Muscle of back (tissue), 11 donors: ENCODE results near the gene UNC45A. TPM values are rescaled to one million over a fixed set of nuclear protein-coding genes. Genes with fewer than 3 reads are reported as not detected.
A peak's percentile ranks its signal among the peaks of the same experiment; 100 is the strongest.

Source experiments
- DNase-seq, 3 donors: peaks; one replicate each; pipeline versions ENCODE4 v3.0.0 to v3.0.0-alpha.2; 2013
- polyA plus RNA-seq, 10 donors: library from polyadenylated mRNA; unstranded; fragments of 120-200 nt; gene quantifications; one replicate each; pipeline ENCODE4 v1.2.1, GENCODE V29; 2013; ENCODE audit not compliant: insufficient read length in 10 of 10

Gene UNC45A
- polyA plus RNA-seq, 10 donors = 22.6 to 35.7 (median 27.0) TPM

DNA sequence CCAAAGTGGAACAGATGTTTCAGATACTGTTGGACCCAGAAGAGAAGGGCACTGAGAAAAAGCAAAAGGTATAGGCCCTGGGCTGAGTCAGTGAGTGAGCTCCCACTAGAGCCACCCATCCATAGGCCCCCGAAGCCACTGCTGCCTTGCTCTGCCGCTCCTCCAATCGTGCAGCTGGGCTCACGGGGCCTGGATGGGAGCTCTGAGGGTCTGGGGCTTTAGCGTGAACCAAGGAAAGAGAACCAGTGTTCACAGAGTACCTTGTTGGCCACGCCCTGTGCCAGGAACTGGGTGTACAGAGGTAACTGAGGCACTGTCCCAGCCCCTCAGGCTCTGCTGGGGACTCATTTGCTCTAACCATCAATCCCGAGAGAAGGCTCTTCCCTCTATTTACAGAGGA is 4.7 kb downstream of the UNC45A start:
- no peak for DNase-seq

GRCh38 chr15:90941038-90941437 is 6.0 kb downstream of the UNC45A start:
- no peak for DNase-seq

- DNase-seq = no peak
Measured at GRCh38 chr15:90942354-90943120, 7.5 kb downstream of the UNC45A start.

DNA sequence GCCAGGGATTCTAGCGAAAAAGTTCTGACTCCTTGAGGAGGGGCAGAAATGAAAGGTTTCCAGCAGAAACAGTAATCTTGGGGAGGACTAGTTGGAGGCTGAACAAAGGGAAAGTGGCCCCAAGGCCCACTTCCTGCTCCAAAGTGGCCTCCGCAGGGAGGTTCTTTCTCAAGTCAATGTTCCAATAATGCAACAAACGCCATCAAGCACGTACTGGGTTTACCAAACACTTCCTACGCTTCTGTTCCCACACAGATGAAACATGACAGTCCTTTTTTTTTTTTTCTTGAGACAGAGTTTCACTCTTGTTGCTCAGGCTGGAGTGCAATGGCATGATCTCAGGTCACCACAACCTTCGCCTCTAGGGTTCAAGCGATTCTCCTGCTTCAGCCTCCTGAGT is 10.0 kb downstream of the UNC45A start:
- no peak for DNase-seq

- DNase-seq = no peak
Measured at GRCh38 chr15:90946538-90946937, 11.5 kb downstream of the UNC45A start.

GRCh38 chr15:90946941-90947576 is 12.0 kb downstream of the UNC45A start:
- no peak for DNase-seq

DNA sequence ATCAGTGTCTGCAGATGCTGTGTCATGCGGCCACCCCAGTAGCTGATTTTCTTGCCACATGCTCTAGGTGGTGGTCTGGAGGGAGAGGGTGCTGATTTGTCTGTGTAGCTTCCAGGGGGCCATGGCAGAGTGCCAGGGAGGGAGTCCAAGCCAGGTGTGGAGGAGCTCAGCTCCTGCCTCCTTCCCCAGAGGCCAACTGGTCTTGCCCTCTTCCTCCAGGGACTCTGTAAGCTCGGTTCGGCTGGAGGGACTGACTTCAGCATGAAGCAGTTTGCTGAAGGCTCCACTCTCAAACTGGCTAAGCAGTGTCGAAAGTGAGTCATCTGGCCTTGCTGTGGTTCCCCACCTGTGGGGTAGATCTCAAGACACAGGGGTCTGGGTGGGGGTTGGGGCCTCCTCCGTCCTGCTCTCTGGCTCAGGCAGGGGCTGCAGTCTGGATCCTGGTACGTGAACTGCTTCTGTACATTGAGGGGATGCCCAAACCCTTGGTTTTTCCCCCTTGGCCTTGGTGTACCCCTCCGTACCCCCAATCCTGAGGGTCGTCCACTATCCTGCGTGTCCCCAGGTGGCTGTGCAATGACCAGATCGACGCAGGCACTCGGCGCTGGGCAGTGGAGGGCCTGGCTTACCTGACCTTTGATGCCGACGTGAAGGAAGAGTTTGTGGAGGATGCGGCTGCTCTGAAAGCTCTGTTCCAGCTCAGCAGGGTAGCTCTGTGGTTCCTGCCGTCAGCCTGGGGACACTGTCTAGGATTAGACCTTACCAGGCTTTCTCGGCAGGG is 12.7 kb downstream of the UNC45A start:
- no peak for DNase-seq

- DNase-seq = no peak
Measured at GRCh38 chr15:90948506-90948905, 13.4 kb downstream of the UNC45A start.

GRCh38 chr15:90949979-90950675 is 15.0 kb downstream of the UNC45A start:
- no peak for DNase-seq

DNA sequence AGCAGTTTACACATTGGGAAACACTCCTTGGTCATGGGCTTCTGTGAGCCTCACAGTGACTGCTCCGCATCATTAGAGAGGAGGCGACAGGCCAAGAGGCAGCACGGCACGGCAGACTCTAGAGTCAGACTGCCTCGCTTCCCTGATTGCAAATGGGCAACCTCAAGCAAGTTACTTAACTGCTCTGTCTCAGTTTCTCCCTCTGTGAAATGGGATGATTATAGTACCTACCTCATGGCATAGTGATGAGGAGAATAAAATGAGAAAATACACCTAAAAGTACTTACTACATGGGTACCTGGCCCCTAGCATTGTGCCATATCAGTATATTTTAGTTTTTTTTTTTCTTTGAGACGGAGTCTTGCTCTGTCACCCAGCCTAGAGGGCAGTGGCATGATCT is 15.6 kb downstream of the UNC45A start:
- no peak for DNase-seq

- DNase-seq = no peak
Measured at GRCh38 chr15:90952901-90953677, 18.0 kb downstream of the UNC45A start.

- DNase-seq = no peak
Measured at GRCh38 chr15:90953947-90954711, 19.0 kb downstream of the UNC45A start.

- peak; percentile 95 to 98 (median 96) for DNase-seq
Measured at GRCh38 chr15:90954712-90955623, 19.9 kb downstream of the UNC45A start, which contains the start of gene RCCD1. RCCD1 (plus strand) TSS chr15:90954884; CDS start chr15:90956735, 1,851 bp downstream.

DNA sequence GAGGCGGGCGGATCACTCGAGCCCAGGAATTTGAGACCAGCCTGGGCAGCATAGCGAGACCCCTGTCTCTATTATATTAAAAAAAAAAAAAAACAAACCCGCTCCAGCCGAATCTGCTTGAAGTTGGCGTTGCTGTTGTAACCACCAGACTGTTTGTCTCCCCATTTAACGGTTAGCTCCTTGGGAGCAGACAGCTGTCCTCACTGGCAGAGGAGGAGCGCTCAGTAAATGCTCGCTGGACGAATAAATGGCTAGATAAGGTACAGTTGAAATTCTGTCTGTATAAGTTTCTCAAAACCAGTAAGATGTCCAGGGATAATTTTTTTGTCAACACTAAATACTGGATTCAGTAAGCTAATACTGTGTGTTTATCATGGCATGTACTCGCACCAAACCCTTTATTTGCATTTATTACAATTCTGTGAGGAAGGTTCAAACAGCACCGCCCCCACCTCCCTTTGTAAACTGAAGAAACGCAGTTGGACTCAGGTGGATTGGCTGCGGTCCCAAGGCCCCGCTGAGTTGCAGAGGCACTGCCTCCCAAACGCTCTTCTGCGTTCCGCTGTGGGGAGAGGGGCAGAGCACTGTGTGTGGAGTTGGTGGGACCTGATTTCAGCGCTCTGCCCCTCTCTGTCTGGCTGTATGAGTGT is 20.7 kb downstream of the UNC45A start:
- DNase-seq = no peak

DNA sequence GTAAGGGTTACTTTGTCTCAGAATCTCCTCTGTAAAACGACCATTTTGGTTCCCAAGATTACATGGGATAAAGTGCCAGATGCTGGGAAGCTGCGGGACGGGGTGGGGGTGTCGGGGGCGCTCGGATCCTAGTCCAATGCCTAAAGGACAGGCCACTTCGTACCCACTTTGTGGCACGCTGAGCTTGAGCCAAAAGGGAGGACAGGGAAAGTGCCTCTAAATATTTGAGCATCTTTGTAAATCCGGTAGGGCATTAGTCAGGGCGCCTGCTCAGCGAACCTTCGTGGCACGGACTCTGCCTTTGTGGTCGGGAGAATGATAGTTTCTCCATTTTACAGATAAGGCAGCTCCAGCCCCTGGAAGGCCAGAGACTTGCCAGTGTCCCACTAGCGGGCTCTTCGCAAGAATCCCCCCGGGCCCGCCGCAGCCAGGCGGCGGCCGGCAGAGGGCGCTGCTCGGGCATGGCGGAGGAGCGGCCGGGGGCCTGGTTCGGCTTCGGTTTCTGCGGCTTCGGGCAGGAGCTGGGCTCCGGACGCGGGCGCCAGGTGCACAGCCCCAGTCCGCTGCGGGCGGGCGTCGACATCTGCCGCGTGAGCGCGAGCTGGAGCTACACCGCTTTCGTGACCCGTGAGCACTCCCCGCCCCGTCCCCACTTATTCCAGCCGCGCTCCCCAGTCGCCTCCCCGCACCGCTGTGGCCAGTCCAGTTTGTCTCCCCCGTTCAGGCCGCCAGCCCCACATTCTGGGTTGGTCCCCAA is 21.4 kb downstream of the UNC45A start:
- DNase-seq = peak; percentile 70 to 92 (median 86)

DNA sequence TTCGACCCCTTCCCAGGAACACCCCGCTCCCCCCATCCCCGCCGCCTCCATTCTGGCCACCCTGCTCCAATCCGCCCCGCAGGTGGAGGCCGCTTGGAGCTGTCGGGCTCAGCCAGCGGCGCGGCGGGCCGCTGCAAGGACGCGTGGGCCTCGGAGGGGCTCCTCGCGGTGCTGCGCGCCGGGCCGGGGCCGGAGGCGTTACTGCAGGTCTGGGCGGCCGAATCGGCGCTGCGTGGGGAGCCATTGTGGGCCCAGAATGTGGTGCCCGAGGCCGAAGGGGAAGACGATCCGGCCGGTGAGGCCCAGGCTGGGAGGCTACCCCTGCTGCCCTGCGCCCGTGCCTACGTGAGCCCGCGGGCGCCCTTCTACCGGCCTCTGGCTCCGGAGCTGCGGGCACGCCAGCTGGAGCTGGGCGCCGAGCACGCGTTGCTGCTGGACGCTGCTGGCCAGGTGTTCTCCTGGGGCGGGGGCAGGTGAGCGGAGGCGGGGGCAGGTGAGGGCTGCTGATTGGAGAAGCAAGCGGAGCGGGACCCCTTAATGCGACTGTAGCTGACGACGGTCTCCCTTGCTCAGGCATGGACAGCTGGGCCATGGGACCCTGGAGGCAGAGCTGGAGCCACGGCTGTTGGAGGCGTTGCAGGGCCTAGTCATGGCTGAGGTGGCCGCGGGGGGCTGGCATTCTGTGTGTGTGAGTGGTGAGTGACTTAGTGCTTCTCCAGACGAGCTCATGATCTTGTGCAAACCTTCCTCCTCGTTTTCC is 22.1 kb downstream of the UNC45A start:
- DNase-seq = no peak

- no peak for DNase-seq
Measured at GRCh38 chr15:90957791-90958190, 22.7 kb downstream of the UNC45A start.
